Ramos (cell line): ENCODE measurements around the gene CAPNS1.

Experiments
- in situ Hi-C: fragments of 300-500 bp; cut with MboI; formaldehyde crosslinking; loops from one replicate; pipeline ENCODE4 v1.14.3; 2022; ENCODE audit warnings: low sequenced_read_pairs; ENCODE audit not compliant: unreplicated experiment

Gene CAPNS1

DNA sequence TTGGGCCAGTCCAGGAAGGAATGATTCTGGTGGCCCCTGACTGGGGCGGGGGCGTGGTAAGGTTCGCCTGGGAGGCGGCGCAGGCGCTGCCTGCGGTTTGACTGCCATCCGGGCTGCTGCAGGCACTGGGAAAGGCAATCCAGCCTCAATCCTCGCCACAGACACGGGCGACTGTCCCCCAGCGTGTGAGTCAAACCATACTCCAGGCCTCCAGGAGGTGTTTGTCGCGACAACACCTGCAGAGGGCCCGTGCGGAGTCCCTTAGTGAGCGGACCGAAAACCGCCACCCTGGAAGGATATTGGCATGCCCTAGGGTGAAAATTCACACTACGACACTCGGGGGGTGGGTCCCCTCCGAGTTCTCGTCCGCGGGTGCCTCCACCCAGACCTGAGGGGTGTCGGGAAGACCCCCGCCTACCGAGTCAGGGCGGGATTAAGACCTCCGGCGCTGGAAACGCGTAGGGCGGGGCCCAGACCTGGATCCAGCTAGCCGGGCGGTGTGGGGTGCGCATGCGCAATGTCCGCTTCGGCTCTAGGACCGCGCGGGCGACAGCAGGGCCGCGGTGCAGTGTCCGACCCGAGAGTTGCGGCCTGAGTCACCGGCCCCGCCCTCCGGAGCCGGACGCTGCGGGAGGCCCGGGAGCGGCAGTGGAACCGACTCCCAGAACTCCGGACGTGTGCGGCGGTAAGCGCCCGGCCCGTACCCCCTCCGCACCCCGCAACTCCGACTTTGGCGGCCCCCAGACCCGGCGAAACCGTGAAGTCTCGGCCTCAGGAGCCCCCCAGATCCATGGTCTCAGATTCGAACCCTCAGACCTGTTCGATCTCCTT is at the start of gene CAPNS1:
TSS of gene CAPNS1 (plus strand) at position 594 of the 831 bp plus-strand sequence. CDS start 946 bp downstream, outside the sequence.
- in situ Hi-C loops: no loop called here

DNA sequence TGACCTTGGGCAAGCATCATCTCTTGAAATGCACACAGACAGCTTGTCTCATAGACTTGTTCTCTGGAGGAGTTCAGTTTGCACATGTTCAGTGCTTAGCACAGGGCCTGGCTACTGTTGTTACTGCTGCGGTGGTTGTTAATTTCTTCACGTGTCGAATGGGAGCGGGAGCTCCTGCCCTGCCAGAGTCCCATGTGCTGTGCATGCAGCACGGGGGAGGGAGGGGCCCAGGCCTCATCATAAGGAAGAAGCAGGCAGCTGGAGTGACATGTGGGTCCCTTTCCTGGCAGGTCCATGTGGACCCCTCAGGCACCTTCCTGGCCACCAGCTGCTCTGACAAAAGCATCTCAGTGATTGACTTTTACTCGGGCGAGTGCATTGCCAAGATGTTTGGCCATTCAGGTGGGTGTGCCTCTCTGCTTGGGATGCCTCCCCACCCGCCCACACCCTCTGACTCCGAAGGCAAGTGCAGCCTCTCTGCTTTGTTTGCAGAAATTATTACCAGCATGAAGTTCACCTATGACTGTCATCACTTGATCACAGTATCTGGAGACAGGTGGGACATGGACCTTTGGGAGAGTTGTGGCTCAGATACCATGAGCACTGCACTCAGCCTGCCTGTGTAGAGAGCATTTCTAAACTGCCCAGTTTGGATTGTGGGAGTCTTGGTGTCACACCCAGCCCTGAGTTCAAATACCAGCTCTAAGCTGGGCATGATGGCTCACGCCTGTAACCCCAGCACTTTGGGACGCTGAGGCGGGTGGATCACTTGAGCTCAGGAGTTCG is 48.8 kb upstream of the CAPNS1 start:
- in situ Hi-C loops: no loop called here

DNA sequence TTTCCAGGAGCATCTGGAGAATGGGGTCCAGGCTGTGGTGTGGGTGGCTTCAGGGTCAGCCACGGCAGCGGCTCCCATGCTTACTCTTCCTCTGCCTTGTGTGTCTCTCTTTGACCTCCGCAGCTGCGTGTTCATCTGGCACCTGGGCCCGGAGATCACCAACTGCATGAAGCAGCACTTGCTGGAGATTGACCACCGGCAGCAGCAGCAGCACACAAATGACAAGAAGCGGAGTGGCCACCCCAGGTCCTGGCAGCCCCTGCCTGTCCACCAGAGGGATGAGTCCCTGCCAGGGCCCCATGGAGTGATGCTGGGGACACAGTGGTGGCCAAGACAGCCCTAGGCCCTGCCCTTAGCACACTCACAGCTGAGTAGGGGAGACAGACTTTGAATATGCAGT is 47.3 kb upstream of the CAPNS1 start:
- in situ Hi-C loops: no loop called here

DNA sequence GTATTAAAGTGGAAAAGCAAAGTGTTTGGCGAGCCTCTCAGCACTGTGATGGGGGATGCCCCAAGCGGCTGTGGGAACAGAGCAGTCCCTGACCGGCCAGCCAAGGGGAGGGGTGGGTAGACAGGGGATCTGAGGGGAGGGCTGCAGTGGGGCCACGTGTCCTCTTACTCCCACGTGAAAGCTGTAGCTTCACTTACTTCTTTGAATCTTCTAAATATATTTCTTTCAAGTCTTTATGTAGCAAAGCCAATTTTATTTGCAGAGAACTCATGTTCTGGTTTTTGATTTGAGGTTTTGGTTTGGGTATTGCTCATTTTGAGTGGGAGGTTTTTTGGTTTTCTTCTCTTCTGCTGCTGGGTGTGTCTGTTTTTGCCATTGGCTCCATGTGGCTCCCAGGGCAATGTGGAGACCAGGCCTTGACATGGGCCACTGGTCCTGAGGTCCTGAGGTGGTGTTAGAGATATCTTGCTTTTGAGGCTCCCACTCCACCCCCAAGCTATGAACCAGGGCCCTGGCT is 46.7 kb upstream of the CAPNS1 start:
- in situ Hi-C loops: no loop called here

GRCh38 chr19:36093687-36094086 is 46.2 kb upstream of the CAPNS1 start:
- in situ Hi-C loops: no loop called here

DNA sequence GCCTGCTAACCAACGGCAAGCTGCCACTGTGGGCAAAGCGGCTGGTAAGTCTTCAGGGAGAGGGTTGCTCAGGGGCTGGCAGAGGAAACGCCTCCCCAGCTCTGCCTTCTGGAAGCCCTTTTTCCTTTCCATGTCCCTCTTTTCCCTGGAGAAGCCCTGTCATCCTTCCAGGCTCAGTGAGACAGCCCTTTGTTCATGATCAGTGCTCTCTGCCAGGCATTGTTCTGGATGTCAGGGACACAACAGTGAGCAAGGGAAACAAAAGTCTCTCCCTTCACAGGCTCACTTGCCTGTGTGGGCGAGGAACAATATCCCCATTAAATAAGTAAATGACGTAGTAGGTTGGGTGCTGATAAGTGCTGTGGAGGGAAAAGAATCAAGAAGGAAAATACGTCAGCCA is 42.8 kb upstream of the CAPNS1 start:
- in situ Hi-C loops: no loop called here

DNA sequence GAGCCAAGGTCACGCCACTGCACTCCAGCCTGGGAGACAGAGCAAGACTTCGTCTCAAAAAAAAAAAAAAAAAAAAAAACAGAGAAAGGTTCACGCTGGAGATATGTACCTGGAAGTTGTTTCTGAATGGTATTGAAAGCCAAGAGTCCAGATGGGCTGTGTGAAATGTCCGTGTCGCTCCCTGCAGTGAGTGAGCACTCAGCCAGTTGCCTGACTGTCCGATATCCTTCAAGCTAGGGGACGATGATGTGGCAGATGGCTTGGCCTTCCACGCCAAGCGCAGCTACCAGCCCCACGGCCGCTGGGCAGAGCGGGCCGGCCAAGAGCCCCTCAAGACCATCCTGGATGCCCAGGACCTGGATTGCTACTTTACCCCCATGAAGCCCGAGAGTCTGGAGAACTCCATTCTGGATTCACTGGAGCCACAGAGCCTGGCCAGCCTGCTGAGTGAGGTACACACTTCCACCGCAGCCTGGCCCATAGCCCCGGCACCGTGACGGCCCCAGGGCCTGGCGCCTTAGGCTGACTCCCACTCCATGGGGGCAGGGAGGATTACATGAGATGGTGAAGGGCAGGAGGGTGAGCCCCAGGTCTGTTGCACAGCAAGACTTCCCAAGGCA is 40.6 kb upstream of the CAPNS1 start:
- in situ Hi-C loops: no loop called here

DNA sequence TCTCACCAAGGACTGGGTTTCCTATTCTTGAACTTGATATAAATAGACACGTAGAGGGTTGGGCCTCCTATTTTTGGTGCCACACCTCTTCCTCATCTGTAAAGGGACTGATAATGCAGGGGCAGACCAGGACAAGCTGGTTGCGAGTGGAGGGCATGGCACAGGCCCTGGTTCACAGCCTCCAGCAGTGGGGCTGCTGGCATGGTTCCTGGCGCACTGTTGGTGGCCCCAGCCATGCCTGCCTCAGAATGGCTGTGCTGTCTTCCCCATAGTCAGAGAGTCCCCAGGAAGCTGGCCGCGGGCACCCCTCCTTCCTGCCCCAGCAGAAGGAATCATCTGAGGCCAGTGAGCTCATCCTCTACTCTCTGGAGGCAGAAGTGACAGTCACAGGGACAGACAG is 39.4 kb upstream of the CAPNS1 start:
- in situ Hi-C loops: no loop called here

- in situ Hi-C loops: no loop called here
These were observed 38.1 kb upstream of the CAPNS1 start for GRCh38 chr19:36101550-36102327.

GRCh38 chr19:36103040-36103626 is 36.7 kb upstream of the CAPNS1 start:
- in situ Hi-C loops: no loop called here

- in situ Hi-C loops: no loop called here
These were observed 35.9 kb upstream of the CAPNS1 start for GRCh38 chr19:36103842-36104552.

DNA sequence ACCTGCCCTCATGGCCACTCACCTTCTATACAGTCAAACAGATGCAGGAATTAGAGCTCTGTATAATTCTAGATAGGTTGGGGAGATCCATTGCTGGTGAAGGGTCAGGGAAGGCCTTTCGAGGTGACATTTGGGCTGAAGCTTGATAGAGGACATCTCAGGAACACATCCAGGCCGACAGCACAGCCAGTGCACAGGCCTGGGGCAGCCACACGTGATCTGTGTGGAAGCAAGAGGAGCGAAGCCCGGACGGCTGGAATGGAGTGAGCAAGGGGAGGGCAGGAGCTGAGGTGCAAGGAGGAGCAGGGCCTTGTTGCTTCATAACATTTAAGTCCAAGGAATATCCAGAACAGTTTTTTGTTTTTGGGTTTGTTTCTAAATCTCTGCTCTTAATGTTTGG is 33.4 kb upstream of the CAPNS1 start:
- in situ Hi-C loops: no loop called here

DNA sequence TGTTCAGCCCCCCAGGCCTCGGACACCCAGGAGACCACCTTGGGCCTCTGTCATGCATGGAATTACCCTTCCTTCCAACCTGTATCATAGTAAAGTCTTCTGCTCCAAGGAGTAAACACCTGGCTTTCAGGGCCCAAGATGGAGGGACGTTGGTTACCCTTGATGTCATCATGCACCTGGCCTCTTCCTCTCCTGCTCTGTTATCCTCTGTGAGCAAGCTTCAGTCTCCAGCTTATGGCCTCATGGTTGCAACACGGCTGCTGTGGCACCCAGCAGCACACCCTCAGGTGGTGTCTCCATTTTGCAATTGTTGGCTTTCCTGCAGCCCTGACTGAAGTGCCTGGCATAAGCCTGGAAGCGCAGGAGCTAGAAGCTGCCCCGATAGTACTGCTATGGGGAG is 32.9 kb upstream of the CAPNS1 start:
- in situ Hi-C loops: no loop called here

- in situ Hi-C loops: no loop called here
These were observed 31.2 kb upstream of the CAPNS1 start for GRCh38 chr19:36108684-36109083.

- in situ Hi-C loops: no loop called here
These were observed 29.2 kb upstream of the CAPNS1 start, which contains the start of gene OVOL3 for GRCh38 chr19:36110487-36111199. OVOL3 (plus strand) TSS chr19:36111143; CDS start chr19:36111203, 60 bp downstream.

DNA sequence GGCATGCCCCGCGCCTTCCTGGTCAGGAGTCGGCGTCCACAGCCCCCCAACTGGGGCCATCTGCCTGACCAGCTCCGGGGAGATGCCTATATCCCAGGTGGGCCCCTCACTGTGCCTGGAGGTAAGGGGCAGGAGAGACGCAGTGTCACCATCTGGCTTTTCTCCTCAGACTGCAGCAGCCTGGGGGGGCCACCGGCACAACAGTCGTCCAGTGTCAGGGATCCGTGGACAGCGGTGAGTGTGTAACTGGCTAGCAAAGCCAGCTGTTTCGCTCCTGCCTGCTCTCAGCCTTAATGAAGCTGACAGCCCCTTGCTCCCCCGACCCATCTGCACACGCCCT is 28.7 kb upstream of the CAPNS1 start:
- in situ Hi-C loops: no loop called here

- in situ Hi-C loops: no loop called here
These were observed 27.2 kb upstream of the CAPNS1 start for GRCh38 chr19:36112678-36113077.

GRCh38 chr19:36113425-36113824 is 26.4 kb upstream of the CAPNS1 start:
- in situ Hi-C loops: no loop called here
